Measurements from ENCODE around the gene NFIB.

The NFIB gene

GRCh38 chr9:14321517-14322130, 7.7 kb upstream of the NFIB start:
- no peak for FAIRE-seq
- no peak for DNase-seq (ENCODE audit: low spot score)

GRCh38 chr9:14320271-14321181, 6.6 kb upstream of the NFIB start:
- FAIRE-seq: no peak
- DNase-seq (ENCODE audit: low spot score): peak; percentile 5

GRCh38 chr9:14318934-14319580, 5.1 kb upstream of the NFIB start:
- no peak for DNase-seq (ENCODE audit: low spot score)
- no peak for FAIRE-seq

- DNase-seq (ENCODE audit: low spot score) (no peak), FAIRE-seq (no peak)
These were observed 4.4 kb upstream of the NFIB start for GRCh38 chr9:14318361-14318760.

- FAIRE-seq: no peak
These were observed 3.9 kb upstream of the NFIB start for GRCh38 chr9:14317667-14318320.

GRCh38 chr9:14316602-14317300, 2.8 kb upstream of the NFIB start:
- FAIRE-seq (no peak), DNase-seq (ENCODE audit: low spot score) (no peak)

More at GRCh38 chr9:14317667-14318320, 3.9 kb upstream of the NFIB start:
- no peak for DNase-seq (ENCODE audit: low spot score)

- DNase-seq (ENCODE audit: low spot score) (peak; percentile 3), FAIRE-seq (no peak)
These were observed 2.1 kb upstream of the NFIB start for GRCh38 chr9:14315875-14316601.

GRCh38 chr9:14314929-14315874, 1.3 kb upstream of the NFIB start:
- peak; percentile 77 for DNase-seq (ENCODE audit: low spot score)
- FAIRE-seq: no peak

- FAIRE-seq (no peak), DNase-seq (ENCODE audit: low spot score) (peak; percentile 68)
These were observed 535 bp upstream of the NFIB start for GRCh38 chr9:14314424-14314928.

- FAIRE-seq (no peak), DNase-seq (ENCODE audit: low spot score) (no peak)
These were observed 482 bp downstream of the NFIB start for GRCh38 chr9:14313378-14313940.

GRCh38 chr9:14312719-14313377, 1.1 kb downstream of the NFIB start:
- FAIRE-seq (no peak), DNase-seq (ENCODE audit: low spot score) (peak; percentile 9)

GRCh38 chr9:14311956-14312685, 1.8 kb downstream of the NFIB start:
- DNase-seq (ENCODE audit: low spot score): no peak
- FAIRE-seq: no peak

GRCh38 chr9:14311171-14311949, 2.6 kb downstream of the NFIB start:
- no peak for FAIRE-seq
- DNase-seq (ENCODE audit: low spot score): no peak

GRCh38 chr9:14310311-14310710, 3.6 kb downstream of the NFIB start:
- DNase-seq (ENCODE audit: low spot score): no peak
- no peak for FAIRE-seq

- DNase-seq (ENCODE audit: low spot score) (peak; percentile 4), FAIRE-seq (no peak)
These were observed 4.5 kb downstream of the NFIB start for GRCh38 chr9:14309403-14309802.

GRCh38 chr9:14308853-14309145, 5.1 kb downstream of the NFIB start:
- DNase-seq (ENCODE audit: low spot score) (no peak), FAIRE-seq (no peak)

Data from urothelium cell line (cell line).